HG02840 (cell line): ENCODE results near the gene NAP1L5.

Experiments
- ATAC-seq: cut with Tn5 transposase; IDR thresholded peaks from one replicate; pipeline ENCODE4 v1.9.1; 2021; ENCODE audit warnings: mild to moderate bottlenecking, moderate library complexity, moderate number of reproducible peaks; ENCODE audit not compliant: unreplicated experiment, low FRiP score

NAP1L5 gene, protein sequence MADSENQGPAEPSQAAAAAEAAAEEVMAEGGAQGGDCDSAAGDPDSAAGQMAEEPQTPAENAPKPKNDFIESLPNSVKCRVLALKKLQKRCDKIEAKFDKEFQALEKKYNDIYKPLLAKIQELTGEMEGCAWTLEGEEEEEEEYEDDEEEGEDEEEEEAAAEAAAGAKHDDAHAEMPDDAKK

GRCh38 chr4:88697588-88698329 lies at the start of gene NAP1L5:
Gene NAP1L5, minus strand, starts transcription at chr4:88697829. Its CDS starts 75 bp downstream, at chr4:88697754.
- peak; percentile 93 for ATAC-seq

- no peak for ATAC-seq
These were observed 49.7 kb upstream of the NAP1L5 start for GRCh38 chr4:88747351-88747750.

DNA sequence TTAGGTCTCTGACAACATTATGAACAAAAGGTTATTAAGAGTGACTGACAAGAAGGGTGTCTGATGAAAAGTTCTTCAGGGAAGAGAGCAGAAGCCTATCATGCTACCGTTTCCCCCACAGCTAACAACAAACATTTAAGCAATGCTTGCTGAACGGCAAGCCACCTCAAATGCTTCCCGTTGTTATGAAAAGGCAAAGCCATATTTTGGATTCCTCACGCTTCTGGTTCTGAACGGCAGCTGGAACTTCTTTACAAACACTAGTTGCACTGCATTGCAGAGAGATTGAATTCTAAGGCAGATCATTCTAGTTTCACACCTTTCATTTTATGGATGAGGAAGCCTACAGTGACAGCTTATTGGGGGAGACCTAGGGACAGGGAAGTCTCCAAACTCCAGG lies 48.6 kb upstream of the NAP1L5 start:
- no peak for ATAC-seq

GRCh38 chr4:88745581-88746163 lies 48.0 kb upstream of the NAP1L5 start:
- ATAC-seq, result no peak

GRCh38 chr4:88745175-88745574 lies 47.5 kb upstream of the NAP1L5 start:
- ATAC-seq, result no peak

GRCh38 chr4:88744609-88745008 lies 47.0 kb upstream of the NAP1L5 start:
- no peak for ATAC-seq

- ATAC-seq, result no peak
These were observed 46.1 kb upstream of the NAP1L5 start for GRCh38 chr4:88743696-88744095.

DNA sequence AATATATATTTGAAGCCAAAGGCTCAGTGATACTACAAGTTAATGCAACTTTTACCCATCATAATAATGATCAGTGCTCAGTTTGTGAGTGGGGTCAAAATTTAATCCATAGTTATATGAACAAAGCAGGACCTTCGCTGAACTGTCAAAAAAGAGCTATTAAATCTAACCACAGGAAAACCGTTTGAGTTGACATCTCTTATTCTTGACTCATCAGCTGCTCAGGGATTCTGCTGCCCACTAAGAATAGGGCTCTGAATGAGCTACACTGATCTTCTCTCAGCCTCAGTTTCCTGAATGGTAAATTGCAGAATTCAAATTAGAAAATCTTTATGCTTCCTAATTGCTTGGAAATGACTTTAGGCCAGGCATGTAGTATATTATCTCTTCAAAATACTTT lies 44.9 kb upstream of the NAP1L5 start:
- ATAC-seq, result no peak

DNA sequence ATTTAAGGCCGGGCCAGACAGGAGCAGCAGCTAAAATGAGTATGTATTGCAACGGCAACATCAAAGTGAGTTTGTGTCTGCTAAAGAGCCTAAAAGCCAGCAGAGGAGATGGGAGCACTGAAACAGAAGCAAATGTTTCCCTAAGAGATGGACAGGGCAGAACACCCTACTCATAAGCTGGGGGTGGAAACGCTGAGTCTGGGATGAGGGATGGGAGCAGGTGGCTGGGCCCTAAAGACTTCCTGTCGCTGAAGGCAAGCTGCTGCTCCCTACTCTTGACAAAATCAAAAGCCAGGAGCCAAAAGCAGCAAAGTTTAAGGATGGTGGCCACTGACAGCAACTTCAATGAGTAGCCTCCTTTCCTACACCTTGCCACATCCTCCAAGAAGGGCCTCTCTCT lies 40.6 kb upstream of the NAP1L5 start:
- no peak for ATAC-seq

DNA sequence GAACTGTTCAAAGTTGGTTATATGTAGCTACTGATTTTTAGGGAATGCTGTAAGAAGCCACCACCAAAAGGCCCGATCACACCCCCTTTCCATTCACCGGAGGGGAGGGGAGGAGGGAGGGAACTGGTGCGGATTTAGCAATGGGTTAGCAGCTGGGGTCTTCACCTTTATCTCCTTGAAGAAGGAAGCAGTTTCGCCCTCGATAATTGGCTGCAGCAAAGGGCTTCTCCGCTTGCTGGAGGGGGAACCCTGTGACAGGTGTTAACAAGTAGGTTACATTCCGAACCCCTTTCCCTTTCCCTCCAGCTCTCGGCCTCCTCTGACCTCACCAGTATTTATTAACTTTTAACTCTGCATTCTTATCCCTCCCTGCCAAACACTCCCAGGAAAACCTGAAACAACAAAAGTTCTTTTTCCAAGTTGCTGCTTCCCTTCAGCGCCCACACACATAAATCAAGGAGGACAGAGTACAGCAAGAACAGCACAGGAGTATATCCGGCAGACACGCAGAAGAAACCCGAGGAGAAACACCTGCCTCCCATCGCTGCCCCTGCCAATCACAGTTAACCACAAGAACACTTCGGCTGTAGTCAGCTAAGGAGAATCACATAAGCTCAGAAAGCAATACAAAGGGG lies 39.8 kb upstream of the NAP1L5 start:
- ATAC-seq, result peak; percentile 88

DNA sequence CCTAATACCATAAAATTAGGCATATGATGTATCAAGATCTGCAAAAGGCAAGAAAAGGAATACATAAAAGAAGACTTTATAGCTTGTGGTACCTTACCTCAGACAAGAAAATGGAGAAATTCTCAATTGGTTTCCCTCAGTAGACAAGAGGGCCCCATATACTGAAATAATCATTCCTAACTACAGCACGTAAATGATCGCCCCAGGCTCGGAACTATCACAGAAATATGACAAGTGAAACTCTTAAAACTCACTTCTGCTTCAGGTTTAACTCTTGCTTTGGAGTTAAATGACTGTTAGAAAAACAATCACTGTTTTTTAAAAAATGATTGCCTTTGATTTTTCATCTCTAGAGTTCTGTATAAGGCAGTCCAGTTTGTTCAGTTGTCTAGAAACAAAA lies 38.6 kb upstream of the NAP1L5 start:
- no peak for ATAC-seq

DNA sequence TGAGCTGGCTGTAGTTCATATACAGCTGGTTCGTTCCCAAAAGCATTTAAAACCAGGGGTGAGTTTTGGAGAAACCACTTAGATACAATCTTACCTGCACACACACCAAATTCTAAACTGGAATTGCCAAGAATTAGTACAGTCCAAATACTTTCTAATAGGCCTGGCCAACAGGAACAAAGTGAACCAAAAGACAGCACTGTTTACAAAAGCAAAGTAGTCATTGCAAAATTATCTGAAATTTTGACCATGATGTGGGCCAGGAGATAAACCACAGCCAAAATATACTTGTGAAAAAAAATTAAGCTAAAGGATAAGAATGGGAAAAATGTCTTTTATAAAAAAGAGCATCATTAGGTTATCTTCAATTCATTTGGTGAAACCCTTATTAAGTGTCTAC lies 37.9 kb upstream of the NAP1L5 start:
- ATAC-seq, result no peak

- ATAC-seq, result no peak
These were observed 36.8 kb upstream of the NAP1L5 start for GRCh38 chr4:88734403-88734949.

GRCh38 chr4:88732714-88733368 lies 35.2 kb upstream of the NAP1L5 start:
- no peak for ATAC-seq

DNA sequence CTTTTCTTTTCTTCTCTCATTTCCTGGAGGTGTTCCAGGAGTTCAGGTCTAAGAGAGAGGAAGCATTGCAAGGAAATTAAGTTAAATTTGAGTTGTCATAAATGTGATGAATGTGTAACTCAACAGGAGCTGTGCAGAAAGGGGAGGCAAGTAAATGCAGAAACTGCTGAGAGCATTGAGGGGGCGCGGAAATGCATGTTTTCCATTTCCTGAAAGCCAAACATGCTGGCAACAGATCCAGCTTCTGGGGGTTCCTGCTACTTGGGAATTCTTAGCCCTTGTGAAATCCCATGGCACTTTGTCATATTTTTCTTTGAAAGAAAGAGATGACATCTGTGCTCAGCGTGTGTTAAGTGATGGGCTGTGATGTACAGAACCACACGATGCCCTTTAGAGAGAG lies 33.8 kb upstream of the NAP1L5 start:
- no peak for ATAC-seq

- ATAC-seq, result no peak
These were observed 33.2 kb upstream of the NAP1L5 start for GRCh38 chr4:88730811-88731210.

GRCh38 chr4:88729146-88729760 lies 31.6 kb upstream of the NAP1L5 start:
- ATAC-seq, result no peak

DNA sequence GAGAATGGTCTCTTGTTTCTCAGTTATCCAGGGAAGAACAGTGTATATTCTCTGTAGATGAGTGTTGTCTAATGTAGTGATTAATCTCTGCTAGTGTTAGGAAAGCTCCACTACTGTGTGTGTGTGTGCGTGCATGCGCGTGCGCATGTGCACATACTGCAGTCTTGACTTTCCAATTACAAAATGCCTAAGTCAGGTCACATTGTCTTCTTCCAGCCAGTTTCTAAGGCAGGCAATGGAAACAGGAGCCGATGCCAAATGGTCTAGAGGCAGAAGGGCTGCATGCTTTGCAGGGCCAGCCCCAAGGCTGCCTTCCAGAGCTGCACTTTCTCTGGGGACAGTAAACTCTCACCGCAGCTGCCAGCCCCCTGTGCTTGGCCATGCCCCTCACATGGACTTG lies 30.5 kb upstream of the NAP1L5 start:
- ATAC-seq, result no peak

DNA sequence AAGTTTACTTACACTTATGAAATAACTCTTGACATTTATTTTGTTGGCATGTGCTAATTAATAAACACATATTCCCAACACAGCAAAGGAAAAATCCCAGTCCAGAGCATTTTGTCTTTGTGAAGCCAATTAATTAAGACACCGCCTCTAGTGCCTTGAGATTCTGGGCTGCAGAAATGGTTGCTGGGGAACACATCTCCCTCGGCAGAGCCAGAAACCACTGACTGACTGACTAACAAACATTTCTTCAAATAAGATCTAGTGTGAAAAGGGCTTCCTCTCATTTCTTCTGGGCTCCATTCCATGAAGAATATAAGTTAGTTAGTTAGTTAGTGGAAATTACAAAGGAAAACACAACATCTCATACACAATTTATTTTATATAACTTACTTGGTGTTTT lies 28.4 kb upstream of the NAP1L5 start:
- ATAC-seq, result no peak

GRCh38 chr4:88725143-88725542 lies 27.5 kb upstream of the NAP1L5 start:
- no peak for ATAC-seq
